K562 (cell line): ENCODE data around the gene PEPD. TPM values are rescaled to one million over a fixed set of nuclear protein-coding genes. Genes with fewer than 3 reads are reported as not detected.

Experiments
- ATAC-seq: fragments of 200-7000 bp; cut with Tn5 transposase; 3 replicates; pipeline ENCODE4 v1.9.1; 2020; ENCODE audit warnings: moderate library complexity
- BruUV-seq: library from RNA; stranded (reverse); fragments of 400-500 nt; replicated peaks from 2 replicates; lab custom pipeline; 2021; lab: Mats Ljungman, UMichigan
- CTCF ChIA-PET: fragments of 300-600 bp; formaldehyde crosslinking; extraction: SDS; loops from one replicate; lab custom pipeline; 2021; ENCODE audit warnings: low intra/inter-chr PET ratio; lab: Yijun Ruan, JAX
- POLR2A ChIA-PET: fragments of 300-600, 350-650 bp; sonication (Branson Sonifier 250); formaldehyde crosslinking; extraction: SDS; loops from one replicate; lab custom pipeline; 2021; ENCODE audit warnings: antibody characterized with exemption, inconsistent platforms; lab: Yijun Ruan, JAX
- DNase-seq, 4 experiments: peaks; one replicate each; pipeline versions ENCODE4 v3.0.0 to v3.0.0-alpha.2; 2011 to 2018; ENCODE audit warnings: low spot score in 3 of 4, mixed read lengths in 3 of 4; ENCODE audit errors: extremely low read depth in 1 of 4
- FAIRE-seq: peaks from 2 replicates; lab custom pipeline; 2011; peaks lifted over from hg19 to GRCh38; lab: Jason Lieb, UNC
- H2AFZ ChIP-seq: 2 replicates; pipeline ENCODE4 v1.6.0; 2011; ENCODE audit warnings: low read depth, low read length, control low read depth, inconsistent platforms
- H3K27ac ChIP-seq: fragments of 200-600 bp; 3 replicates; pipeline ENCODE4 v1.8.0; 2011; ENCODE audit warnings: low read depth, mild to moderate bottlenecking, control low read depth, inconsistent platforms, low read length, moderate library complexity, mixed read lengths; ENCODE audit errors: extremely low read depth
- H3K27me3 ChIP-seq, 2 experiments: fragments of 300-600 bp in 1 of 2; 2 replicates in 1 of 2; 3 replicates in 1 of 2; pipeline versions ENCODE4 v1.6.0 to v1.8.0; 2011; ENCODE audit warnings: inconsistent platforms in 2 of 2, low read length in 2 of 2, mild to moderate bottlenecking in 1 of 2, mixed read lengths in 1 of 2, moderate library complexity in 1 of 2; ENCODE audit not compliant: control insufficient read depth in 2 of 2, insufficient read depth in 2 of 2
- H3K36me3 ChIP-seq: fragments of 300-600 bp; 3 replicates; pipeline ENCODE4 v1.8.0; 2011; ENCODE audit warnings: mild to moderate bottlenecking, low read length, inconsistent platforms; ENCODE audit not compliant: control insufficient read depth, insufficient read depth
- H3K4me1 ChIP-seq, 2 experiments: fragments of 200-600 bp in 1 of 2; replicated peaks in 1 of 2; 2 replicates in 1 of 2; 3 replicates in 1 of 2; pipeline versions ENCODE4 v1.5.1 to v1.8.0; 2011; ENCODE audit warnings: inconsistent platforms in 2 of 2, low read length in 2 of 2, mild to moderate bottlenecking in 1 of 2, mixed read lengths in 1 of 2, moderate library complexity in 1 of 2; ENCODE audit not compliant: control insufficient read depth in 2 of 2, insufficient read depth in 2 of 2
- H3K4me2 ChIP-seq: 2 replicates; pipeline ENCODE4 v1.6.1; 2011; ENCODE audit warnings: low read length, control low read depth, inconsistent platforms, mixed read lengths; ENCODE audit not compliant: insufficient read depth
- H3K4me3 ChIP-seq: fragments of 200-600 bp; sonication (generic), shearing (Covaris generic); 2 replicates; pipeline ENCODE4 v1.5.1; 2016; ENCODE audit warnings: control low read depth, inconsistent platforms
- H3K79me2 ChIP-seq: fragments of 200-600 bp; 3 replicates; pipeline ENCODE4 v1.8.0; 2011; ENCODE audit warnings: low read length, inconsistent platforms; ENCODE audit not compliant: control insufficient read depth, insufficient read depth
- H3K9ac ChIP-seq, 2 experiments: 2 replicates each; pipeline versions ENCODE4 v1.6.0 to v1.6.1; 2011; ENCODE audit warnings: low read depth in 2 of 2, low read length in 2 of 2, control low read depth in 1 of 2, inconsistent platforms in 1 of 2, mild to moderate bottlenecking in 1 of 2, mixed read lengths in 1 of 2; ENCODE audit not compliant: insufficient read depth in 1 of 2
- H3K9me1 ChIP-seq: one replicate; pipeline ENCODE4 v1.6.0; 2011; ENCODE audit warnings: inconsistent platforms, mild to moderate bottlenecking, low read length, moderate library complexity; ENCODE audit not compliant: control insufficient read depth, insufficient read depth
- H3K9me3 ChIP-seq: replicated peaks from 2 replicates; pipeline ENCODE4 v1.5.1; 2011; ENCODE audit warnings: low read depth, low read length, inconsistent platforms; ENCODE audit not compliant: control insufficient read depth, insufficient read depth
- H4K20me1 ChIP-seq: replicated peaks from 2 replicates; pipeline ENCODE4 v1.6.1; 2011; ENCODE audit warnings: low read length, inconsistent platforms, mixed read lengths; ENCODE audit not compliant: control insufficient read depth, insufficient read depth
- ESRRA ChIP-seq: fragments of 450-650 bp; IDR thresholded peaks from 2 replicates; pipeline ENCODE4 v1.6.1; 2014; ENCODE audit warnings: low read depth, mild to moderate bottlenecking, moderate library complexity, borderline replicate concordance
- GATAD2B ChIP-seq: fragments of 450-650 bp; IDR thresholded peaks from 2 replicates; pipeline ENCODE4 v1.6.1; 2017; ENCODE audit warnings: mild to moderate bottlenecking, borderline replicate concordance
- KDM1A ChIP-seq, 2 experiments: fragments of 450-650 bp; IDR thresholded peaks; 2 replicates each; pipeline ENCODE4 v1.6.1; 2016; ENCODE audit warnings: mild to moderate bottlenecking in 2 of 2
- NCOA1 ChIP-seq: fragments of 450-650 bp; IDR thresholded peaks from 2 replicates; pipeline ENCODE4 v1.6.1; 2016; ENCODE audit warnings: low read depth
- RHOXF2B ChIP-seq: fragments of 250-450 bp; sonication (Bioruptor Pico); conservative IDR thresholded peaks from 2 replicates; pipeline ENCODE4 v1.5.1; 2021
- SMAD2 ChIP-seq: fragments of 150-350 bp; IDR thresholded peaks from 2 replicates; pipeline ENCODE4 v1.6.1; 2014; ENCODE audit warnings: low read depth, mild to moderate bottlenecking, low read length
- TARDBP ChIP-seq: fragments of 450-650 bp; IDR thresholded peaks from 2 replicates; pipeline ENCODE4 v1.6.1; 2016
- ZNF586 ChIP-seq: fragments of 450-650 bp; formaldehyde crosslinking; conservative IDR thresholded peaks from 2 replicates; pipeline ENCODE4 v1.4.0; 2020; ENCODE audit warnings: mild to moderate bottlenecking, moderate library complexity
- ZNF79 ChIP-seq: fragments of 250-450 bp; sonication (Bioruptor Pico); IDR thresholded peaks from 2 replicates; pipeline ENCODE4 v1.4.0; 2020; ENCODE audit warnings: low read depth, mild to moderate bottlenecking, moderate library complexity
- WGBS: fragments of 100-300 bp; shearing (Covaris generic); methylation state at CpG from one replicate; pipeline ENCODE4 v1.1.6; 2016; ENCODE audit warnings: low coverage, mixed read lengths; ENCODE audit not compliant: insufficient coverage; ENCODE audit errors: missing lambda C conversion rate; 5-methylcytosine and 5-hydroxymethylcytosine counted together
- in situ Hi-C: fragments of 300-500 bp; cut with MboI; formaldehyde crosslinking; loops from 4 replicates; pipeline ENCODE4 v1.15.0; 2018; ENCODE audit warnings: inconsistent platforms, mixed read lengths
- intact Hi-C: fragments of 100-400 bp; cut with micrococcal nuclease; formaldehyde crosslinking; loops from 2 replicates; pipeline ENCODE4 v1.14.2; 2022
- polyA plus RNA-seq, 8 experiments: library from polyadenylated mRNA; depleted of rRNA in 4 of 8; stranded (reverse) in 5 of 8; unstranded in 3 of 8; fragments of >200 nt; fragmentation: Nextera tagmentation in 2 of 8; fragmentation: Illumina TruSeq in 1 of 8; extraction: Ambion mirVana in 2 of 8; extraction: Trizol in 1 of 8; gene quantifications; 2 replicates each; pipeline versions ENCODE4 v1.2.1 to v1.2.3, GENCODE V29; 2011 to 2014; ENCODE audit warnings: inconsistent platforms in 1 of 8, missing spikeins in 1 of 8
- total RNA-seq, 7 experiments: library from RNA; depleted of rRNA in 6 of 7; stranded (reverse); fragments of >200 nt in 6 of 7; fragmentation: Illumina TruSeq in 2 of 7; extraction: Trizol in 2 of 7; gene quantifications; 2 replicates each; pipeline versions ENCODE4 v1.2.1 to v1.2.3, GENCODE V29; 2011 to 2021; ENCODE audit warnings: low replicate concordance in 1 of 7
- TF ChIP-seq, protein P1 (sequence below): fragments of 250-450 bp; sonication (Bioruptor Pico); IDR thresholded peaks from 2 replicates; pipeline ENCODE4 v1.5.0; 2021
- TF ChIP-seq, protein P2 (sequence below), 2 experiments: fragments of 450-650 bp in 1 of 2; sonication (generic) in 1 of 2; formaldehyde crosslinking in 1 of 2; IDR thresholded peaks; 2 replicates each; pipeline versions ENCODE4 v1.7.1 to v1.9.0; 2016 to 2022; ENCODE audit warnings: inconsistent platforms in 1 of 2, mild to moderate bottlenecking in 1 of 2, missing genetic modification reagents in 1 of 2

Gene PEPD
- total and polyA plus RNA-seq, 9 of the 15 experiments (the other 6 are each of a cell fraction or from before 2014, with no cell fraction given): 1.3 to 19.2 (median 16.0) TPM

DNA sequence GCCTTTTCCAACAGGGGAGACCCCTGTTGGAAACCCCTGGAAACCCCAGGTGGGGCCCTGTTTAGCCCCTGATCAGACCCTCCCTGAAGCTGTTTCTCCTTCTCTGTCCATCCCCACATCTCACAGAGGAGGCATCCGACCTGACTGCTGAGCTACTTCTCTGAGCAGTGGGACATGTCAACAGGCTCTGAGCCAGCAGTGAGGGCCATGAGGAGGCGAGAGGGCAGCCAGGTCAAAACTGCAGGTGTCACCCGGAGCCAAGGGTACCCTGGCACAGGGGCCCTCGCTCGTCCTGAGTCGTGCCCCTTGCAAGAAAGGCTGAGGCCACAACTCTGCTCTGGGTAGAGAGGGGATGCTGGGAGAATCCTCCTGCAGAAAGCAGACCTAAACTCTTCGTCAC lies 13.6 kb downstream of the PEPD start (continued):
- TF ChIP-seq, protein P1, sequence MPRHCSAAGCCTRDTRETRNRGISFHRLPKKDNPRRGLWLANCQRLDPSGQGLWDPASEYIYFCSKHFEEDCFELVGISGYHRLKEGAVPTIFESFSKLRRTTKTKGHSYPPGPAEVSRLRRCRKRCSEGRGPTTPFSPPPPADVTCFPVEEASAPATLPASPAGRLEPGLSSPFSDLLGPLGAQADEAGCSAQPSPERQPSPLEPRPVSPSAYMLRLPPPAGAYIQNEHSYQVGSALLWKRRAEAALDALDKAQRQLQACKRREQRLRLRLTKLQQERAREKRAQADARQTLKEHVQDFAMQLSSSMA (CRISPR knock-in tag): no peak

DNA sequence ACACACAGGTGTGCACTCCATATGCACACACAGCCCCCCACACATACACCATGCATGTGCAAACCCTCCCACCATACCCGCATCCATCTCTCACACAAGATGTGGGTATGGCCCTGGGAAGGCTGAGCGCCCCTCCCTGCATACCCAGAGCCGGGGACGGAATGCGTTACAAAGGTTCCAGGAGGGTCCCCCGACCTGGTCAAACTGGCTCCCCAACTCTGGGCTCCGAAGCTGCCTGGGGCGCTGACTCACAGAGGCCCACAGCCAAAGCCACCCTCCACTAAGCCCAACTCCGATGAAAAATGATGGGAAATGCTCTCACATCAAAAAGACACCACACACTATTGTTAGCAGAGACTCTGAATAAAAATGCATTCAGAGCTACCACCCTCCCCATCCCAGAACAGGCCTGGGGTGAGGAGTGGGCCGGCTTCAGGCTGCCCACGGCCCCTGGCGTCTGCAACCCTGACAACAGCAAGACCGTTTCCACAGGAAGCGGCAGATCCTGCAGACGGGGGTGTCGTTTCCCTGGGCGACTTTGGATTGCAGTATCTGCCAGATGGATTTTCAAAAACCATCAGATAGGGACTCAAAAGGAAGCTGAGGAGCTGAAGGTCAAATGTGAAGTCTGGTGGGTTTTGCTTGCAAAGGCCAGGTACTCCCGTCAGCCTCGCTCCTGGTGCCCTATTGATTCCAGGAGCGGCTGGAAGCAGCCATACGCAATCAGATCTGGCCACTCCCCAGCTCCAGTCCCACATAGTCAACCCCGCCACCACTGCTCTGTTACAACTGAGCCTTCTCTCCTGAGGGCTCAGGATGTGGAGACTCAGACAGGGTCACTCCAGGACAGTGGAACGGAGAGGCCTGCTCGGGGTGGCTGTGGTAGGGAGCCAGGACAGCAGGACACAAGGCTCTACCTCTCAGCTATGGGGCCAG lies 14.3 kb downstream of the PEPD start:
- H3K9me3 ChIP-seq: no peaks in the 10 kb centered on the region
- ChIA-PET POLR2A (no interaction called here), CTCF (no interaction called here)
- H3K4me2 ChIP-seq: no peak overlapping the region
- no peak; the same call in 2 of the 3 replicates for ATAC-seq
- H3K27ac ChIP-seq: no peak overlapping the region
- TF ChIP-seq NCOA1 (no peak), ZNF79 (no peak), ZNF586 (no peak), ESRRA (no peak), SMAD2 (no peak), TARDBP (no peak), RHOXF2B (no peak), GATAD2B (no peak), KDM1A (IDR thresholded peaks at IDR 0.05) (no peak)
- TF ChIP-seq, protein P2, sequence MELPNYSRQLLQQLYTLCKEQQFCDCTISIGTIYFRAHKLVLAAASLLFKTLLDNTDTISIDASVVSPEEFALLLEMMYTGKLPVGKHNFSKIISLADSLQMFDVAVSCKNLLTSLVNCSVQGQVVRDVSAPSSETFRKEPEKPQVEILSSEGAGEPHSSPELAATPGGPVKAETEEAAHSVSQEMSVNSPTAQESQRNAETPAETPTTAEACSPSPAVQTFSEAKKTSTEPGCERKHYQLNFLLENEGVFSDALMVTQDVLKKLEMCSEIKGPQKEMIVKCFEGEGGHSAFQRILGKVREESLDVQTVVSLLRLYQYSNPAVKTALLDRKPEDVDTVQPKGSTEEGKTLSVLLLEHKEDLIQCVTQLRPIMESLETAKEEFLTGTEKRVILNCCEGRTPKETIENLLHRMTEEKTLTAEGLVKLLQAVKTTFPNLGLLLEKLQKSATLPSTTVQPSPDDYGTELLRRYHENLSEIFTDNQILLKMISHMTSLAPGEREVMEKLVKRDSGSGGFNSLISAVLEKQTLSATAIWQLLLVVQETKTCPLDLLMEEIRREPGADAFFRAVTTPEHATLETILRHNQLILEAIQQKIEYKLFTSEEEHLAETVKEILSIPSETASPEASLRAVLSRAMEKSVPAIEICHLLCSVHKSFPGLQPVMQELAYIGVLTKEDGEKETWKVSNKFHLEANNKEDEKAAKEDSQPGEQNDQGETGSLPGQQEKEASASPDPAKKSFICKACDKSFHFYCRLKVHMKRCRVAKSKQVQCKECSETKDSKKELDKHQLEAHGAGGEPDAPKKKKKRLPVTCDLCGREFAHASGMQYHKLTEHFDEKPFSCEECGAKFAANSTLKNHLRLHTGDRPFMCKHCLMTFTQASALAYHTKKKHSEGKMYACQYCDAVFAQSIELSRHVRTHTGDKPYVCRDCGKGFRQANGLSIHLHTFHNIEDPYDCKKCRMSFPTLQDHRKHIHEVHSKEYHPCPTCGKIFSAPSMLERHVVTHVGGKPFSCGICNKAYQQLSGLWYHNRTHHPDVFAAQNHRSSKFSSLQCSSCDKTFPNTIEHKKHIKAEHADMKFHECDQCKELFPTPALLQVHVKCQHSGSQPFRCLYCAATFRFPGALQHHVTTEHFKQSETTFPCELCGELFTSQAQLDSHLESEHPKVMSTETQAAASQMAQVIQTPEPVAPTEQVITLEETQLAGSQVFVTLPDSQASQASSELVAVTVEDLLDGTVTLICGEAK (IDR thresholded peaks at IDR 0.05): no peak
- TF ChIP-seq, protein P2 (CRISPR knock-in tag; IDR thresholded peaks at IDR 0.05): no peak
- intact Hi-C loops: no loop called here
- H3K79me2 ChIP-seq: no peaks in the 10 kb centered on the region
- H3K36me3 ChIP-seq: no peaks in the 10 kb centered on the region
- no peaks in the 10 kb centered on the region for H3K9me1 ChIP-seq
- H3K9ac ChIP-seq: no peak overlapping the region
- in situ Hi-C loops: no loop called here
- DNase-seq: no peak
- no peaks in the 10 kb centered on the region; a peak in 2 of 5 replicates for H3K27me3 ChIP-seq
- no peak for FAIRE-seq
- no peak overlapping the region for H2AFZ ChIP-seq
- BruUV-seq: no TSS peak
- WGBS: 34% methylated on average over 18 of the region's 24 CpGs
- peaks cover 0 to 9% of the 10 kb centered on the region in 2 experiments; a peak in 2 of 5 replicates for H3K4me1 ChIP-seq
- peaks cover 3% of the 10 kb centered on the region for H4K20me1 ChIP-seq
- no peak overlapping the region for H3K4me3 ChIP-seq
